A549 (cell line): ENCODE data around the gene ATP8A1. TPM values are rescaled to one million over a fixed set of nuclear protein-coding genes. Genes with fewer than 3 reads are reported as not detected.

ENCODE experiments used
- ATAC-seq, 2 experiments: fragments of 200-7000 bp in 1 of 2; fragments of >200 bp in 1 of 2; cut with Nextera tagmentation in 1 of 2; cut with Tn5 transposase in 1 of 2; 3 replicates each; pipeline versions ENCODE4 v1.8.0 to v1.9.1; 2018 to 2020; ENCODE audit warnings: mild to moderate bottlenecking in 1 of 2, moderate library complexity in 1 of 2
- CTCF ChIA-PET: fragments of 300-600 bp; sonication (Branson Sonifier 250); formaldehyde crosslinking; extraction: SDS; loops from one replicate; lab custom pipeline; 2021; ENCODE audit warnings: antibody characterized with exemption, inconsistent platforms; lab: Yijun Ruan, JAX
- POLR2A ChIA-PET: fragments of 350-600 bp; formaldehyde crosslinking; extraction: SDS; loops from one replicate; lab custom pipeline; 2021; ENCODE audit warnings: antibody characterized with exemption, inconsistent platforms; lab: Yijun Ruan, JAX
- DNase-seq, 2 experiments: peaks; one replicate each; pipeline versions ENCODE4 v3.0.0 to v3.0.0-alpha.2; 2011 to 2016; ENCODE audit warnings: low read depth in 1 of 2, low spot score in 1 of 2
- FAIRE-seq: peaks from 2 replicates; lab custom pipeline; 2011; peaks lifted over from hg19 to GRCh38; lab: Jason Lieb, UNC
- H3K27ac ChIP-seq, 2 experiments: fragments of >200 bp; sonication (Bioruptor Twin); formaldehyde crosslinking; 3 replicates each; pipeline ENCODE4 v1.5.1; 2016 to 2017
- H3K4me1 ChIP-seq: fragments of >200 bp; sonication (Bioruptor Twin); formaldehyde crosslinking; 3 replicates; pipeline ENCODE4 v1.6.1; 2016
- H3K4me2 ChIP-seq: fragments of >200 bp; sonication (Bioruptor Twin); formaldehyde crosslinking; 3 replicates; pipeline ENCODE4 v1.6.1; 2016
- H3K4me3 ChIP-seq: fragments of >200 bp; sonication (Bioruptor Twin); formaldehyde crosslinking; 3 replicates; pipeline ENCODE4 v1.5.1; 2016
- H3K9me3 ChIP-seq: fragments of >200 bp; sonication (Bioruptor Twin); formaldehyde crosslinking; 3 replicates; pipeline ENCODE4 v1.6.1; 2016
- BHLHE40 ChIP-seq: IDR thresholded peaks from 2 replicates; pipeline ENCODE4 v1.6.1; 2012; ENCODE audit warnings: low read depth, low read length, inconsistent platforms
- CTCF ChIP-seq: fragments of >200 bp; sonication (Bioruptor Twin); formaldehyde crosslinking; IDR thresholded peaks from 3 replicates; pipeline ENCODE4 v1.5.1; 2016
- EHF ChIP-seq: fragments of 250-450 bp; sonication (Bioruptor Pico); IDR thresholded peaks from 2 replicates; pipeline ENCODE4 v1.5.0; 2020; ENCODE audit warnings: mild to moderate bottlenecking
- EHMT2 ChIP-seq: fragments of 200-600 bp; sonication (generic); IDR thresholded peaks from 2 replicates; pipeline ENCODE4 v1.6.1; 2016; ENCODE audit warnings: antibody characterized with exemption, low read depth, mild to moderate bottlenecking, moderate library complexity
- EP300 ChIP-seq, 2 experiments: fragments of >200 bp; sonication (Bioruptor Twin); formaldehyde crosslinking; IDR thresholded peaks; 2 replicates in 1 of 2; 3 replicates in 1 of 2; pipeline ENCODE4 v1.6.1; 2016 to 2017
- ESRRA ChIP-seq: fragments of 150-350 bp; IDR thresholded peaks from 2 replicates; pipeline ENCODE4 v1.6.1; 2014; ENCODE audit warnings: mild to moderate bottlenecking, low read length, borderline replicate concordance
- FOSL2 ChIP-seq, 2 experiments: fragments of 450-650 bp in 1 of 2; fragments of >200 bp in 1 of 2; sonication (Bioruptor Twin) in 1 of 2; formaldehyde crosslinking; IDR thresholded peaks; 2 replicates each; pipeline versions ENCODE4 v1.5.0 to v1.6.1; 2016 to 2020; ENCODE audit warnings: mild to moderate bottlenecking in 1 of 2, moderate library complexity in 1 of 2
- GATA3 ChIP-seq: IDR thresholded peaks from 2 replicates; pipeline ENCODE4 v1.6.1; 2012; ENCODE audit warnings: borderline replicate concordance
- HDAC2 ChIP-seq: fragments of 200-600 bp; sonication (generic); IDR thresholded peaks from 2 replicates; pipeline ENCODE4 v1.6.1; 2016
- HES2 ChIP-seq: fragments of >200 bp; sonication (Bioruptor Twin); formaldehyde crosslinking; IDR thresholded peaks from 2 replicates; pipeline ENCODE4 v1.6.1; 2016
- JUN ChIP-seq, 2 experiments: fragments of >200 bp; sonication (Bioruptor Twin); formaldehyde crosslinking; IDR thresholded peaks; 2 replicates in 1 of 2; 3 replicates in 1 of 2; pipeline ENCODE4 v1.6.1; 2016 to 2017
- JUNB ChIP-seq: fragments of >200 bp; sonication (Bioruptor Twin); formaldehyde crosslinking; IDR thresholded peaks from 2 replicates; pipeline ENCODE4 v1.6.1; 2016
- KDM1A ChIP-seq: fragments of 200-600 bp; sonication (generic); IDR thresholded peaks from 2 replicates; pipeline ENCODE4 v1.6.1; 2016; ENCODE audit warnings: low read depth, mild to moderate bottlenecking
- MAZ ChIP-seq: fragments of 150-350 bp; IDR thresholded peaks from 2 replicates; pipeline ENCODE4 v1.6.1; 2014; ENCODE audit warnings: antibody characterized with exemption, low read depth, low read length, borderline replicate concordance
- NFE2L2 ChIP-seq: fragments of 150-350 bp; conservative IDR thresholded peaks from 2 replicates; pipeline ENCODE4 v1.6.1; 2014; ENCODE audit warnings: low read length
- NPAS2 ChIP-seq: fragments of 250-450 bp; sonication (Bioruptor Pico); IDR thresholded peaks from 2 replicates; pipeline ENCODE4 v1.8.0; 2022; ENCODE audit warnings: mild to moderate bottlenecking, moderate library complexity, borderline replicate concordance
- NR3C1 ChIP-seq: fragments of >200 bp; sonication (Bioruptor Twin); formaldehyde crosslinking; IDR thresholded peaks from 3 replicates; pipeline ENCODE4 v1.6.1; 2017
- POLR2A ChIP-seq: IDR thresholded peaks from 2 replicates; pipeline ENCODE4 v1.6.1; 2012; ENCODE audit warnings: mild to moderate bottlenecking, low read length
- RCOR1 ChIP-seq: fragments of 150-350 bp; IDR thresholded peaks from 2 replicates; pipeline ENCODE4 v1.6.1; 2014; ENCODE audit warnings: antibody characterized with exemption, low read length, low read depth
- RNF2 ChIP-seq: fragments of 200-600 bp; sonication (generic); IDR thresholded peaks from 2 replicates; pipeline ENCODE4 v1.6.1; 2016; ENCODE audit warnings: low read depth, mild to moderate bottlenecking, antibody characterized with exemption, moderate library complexity, borderline replicate concordance
- SMC3 ChIP-seq: fragments of >200 bp; sonication (Bioruptor Twin); formaldehyde crosslinking; IDR thresholded peaks from 3 replicates; pipeline ENCODE4 v1.6.1; 2018; ENCODE audit warnings: inconsistent platforms
- SREBF2 ChIP-seq: fragments of 450-650 bp; IDR thresholded peaks from 2 replicates; pipeline ENCODE4 v1.6.1; 2014; ENCODE audit warnings: mild to moderate bottlenecking, moderate library complexity
- TFCP2L1 ChIP-seq: fragments of 250-450 bp; sonication (Bioruptor Pico); IDR thresholded peaks from 2 replicates; pipeline ENCODE4 v1.5.0; 2021; ENCODE audit warnings: mild to moderate bottlenecking
- TP53 ChIP-seq: fragments of 250-450 bp; sonication (Bioruptor Pico); IDR thresholded peaks from 2 replicates; pipeline ENCODE4 v1.5.0; 2021; ENCODE audit warnings: mild to moderate bottlenecking, moderate library complexity
- ZC3H11A ChIP-seq: fragments of 450-650 bp; IDR thresholded peaks from 2 replicates; pipeline ENCODE4 v1.6.1; 2014; ENCODE audit warnings: antibody characterized with exemption, mild to moderate bottlenecking
- ZSCAN20 ChIP-seq: fragments of 250-450 bp; sonication (Bioruptor Pico); IDR thresholded peaks from 2 replicates; pipeline ENCODE4 v1.8.0; 2022; ENCODE audit warnings: mild to moderate bottlenecking, moderate library complexity
- WGBS: methylation state at CpG from one replicate; pipeline ENCODE4 v1.1.6; 2017; ENCODE audit errors: missing lambda C conversion rate; 5-methylcytosine and 5-hydroxymethylcytosine counted together
- polyA plus RNA-seq, 4 experiments: library from polyadenylated mRNA; depleted of rRNA in 3 of 4; stranded (reverse); fragments of >200 nt; fragmentation: RNase III in 1 of 4; extraction: RNeasy Plus Mini Kit Qiagen cat#74134 plus additional on column Dnase treatment in 1 of 4; gene quantifications; 2 replicates in 3 of 4; 3 replicates in 1 of 4; pipeline ENCODE4 v1.2.3, GENCODE V29; 2011 to 2017
- TF ChIP-seq, protein P1 (sequence below): fragments of 250-450 bp; sonication (Bioruptor Pico); IDR thresholded peaks from 2 replicates; pipeline ENCODE4 v1.5.0; 2021; ENCODE audit warnings: mild to moderate bottlenecking, moderate library complexity, borderline replicate concordance
- TF ChIP-seq, protein P2 (sequence below): IDR thresholded peaks from 2 replicates; pipeline ENCODE4 v1.6.1; 2012; ENCODE audit warnings: low read depth, borderline replicate concordance
- TF ChIP-seq, protein P3 (sequence below): fragments of 200-600 bp; sonication (generic); IDR thresholded peaks from 2 replicates; pipeline ENCODE4 v1.6.1; 2016; ENCODE audit warnings: antibody characterized with exemption, mild to moderate bottlenecking, moderate library complexity

The ATP8A1 gene
- polyA plus RNA-seq, 2 of the 4 experiments (the other 2 are of a cell fraction): 0.06 to 0.25 TPM

- Histone ChIP-seq H3K4me3 (no peak overlapping the region), H3K27ac (no peak overlapping the region), H3K4me1 (no peaks in the 10 kb centered on the region), H3K4me2 (no peak overlapping the region)
- POLR2A ChIA-PET: no interaction called here
- no peak for FAIRE-seq
- DNase-seq: no peak
- 16% methylated on average over 1 of the region's 1 CpG for WGBS
- TF ChIP-seq FOSL2 (IDR thresholded peaks at IDR 0.05) (no peak), FOSL2 (CRISPR knock-in tag; IDR thresholded peaks at IDR 0.05) (no peak), EHF (no peak), ESRRA (no peak), BHLHE40 (no peak), RNF2 (no peak), HES2 (no peak), JUN (IDR thresholded peaks at IDR 0.05) (no peak), TFCP2L1 (CRISPR knock-in tag) (no peak), EP300 (IDR thresholded peaks at IDR 0.05) (no peak), JUNB (no peak), MAZ (no peak), NFE2L2 (no peak), KDM1A (no peak), HDAC2 (no peak), SREBF2 (no peak), TP53 (CRISPR knock-in tag) (no peak)
- TF ChIP-seq, protein P1, sequence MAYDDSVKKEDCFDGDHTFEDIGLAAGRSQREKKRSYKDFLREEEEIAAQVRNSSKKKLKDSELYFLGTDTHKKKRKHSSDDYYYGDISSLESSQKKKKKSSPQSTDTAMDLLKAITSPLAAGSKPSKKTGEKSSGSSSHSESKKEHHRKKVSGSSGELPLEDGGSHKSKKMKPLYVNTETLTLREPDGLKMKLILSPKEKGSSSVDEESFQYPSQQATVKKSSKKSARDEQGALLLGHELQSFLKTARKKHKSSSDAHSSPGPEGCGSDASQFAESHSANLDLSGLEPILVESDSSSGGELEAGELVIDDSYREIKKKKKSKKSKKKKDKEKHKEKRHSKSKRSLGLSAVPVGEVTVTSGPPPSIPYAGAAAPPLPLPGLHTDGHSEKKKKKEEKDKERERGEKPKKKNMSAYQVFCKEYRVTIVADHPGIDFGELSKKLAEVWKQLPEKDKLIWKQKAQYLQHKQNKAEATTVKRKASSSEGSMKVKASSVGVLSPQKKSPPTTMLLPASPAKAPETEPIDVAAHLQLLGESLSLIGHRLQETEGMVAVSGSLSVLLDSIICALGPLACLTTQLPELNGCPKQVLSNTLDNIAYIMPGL (CRISPR knock-in tag): no peak
- TF ChIP-seq, protein P2, sequence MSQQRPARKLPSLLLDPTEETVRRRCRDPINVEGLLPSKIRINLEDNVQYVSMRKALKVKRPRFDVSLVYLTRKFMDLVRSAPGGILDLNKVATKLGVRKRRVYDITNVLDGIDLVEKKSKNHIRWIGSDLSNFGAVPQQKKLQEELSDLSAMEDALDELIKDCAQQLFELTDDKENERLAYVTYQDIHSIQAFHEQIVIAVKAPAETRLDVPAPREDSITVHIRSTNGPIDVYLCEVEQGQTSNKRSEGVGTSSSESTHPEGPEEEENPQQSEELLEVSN: no peak
- TF ChIP-seq, all 56 proteins: peak for 0
- CTCF ChIA-PET: no interaction called here
- H3K9me3 ChIP-seq: no peaks in the 10 kb centered on the region
- no peak for ATAC-seq
Measured at GRCh38 chr4:42549896-42550295, 107.0 kb downstream of the ATP8A1 start.

DNA sequence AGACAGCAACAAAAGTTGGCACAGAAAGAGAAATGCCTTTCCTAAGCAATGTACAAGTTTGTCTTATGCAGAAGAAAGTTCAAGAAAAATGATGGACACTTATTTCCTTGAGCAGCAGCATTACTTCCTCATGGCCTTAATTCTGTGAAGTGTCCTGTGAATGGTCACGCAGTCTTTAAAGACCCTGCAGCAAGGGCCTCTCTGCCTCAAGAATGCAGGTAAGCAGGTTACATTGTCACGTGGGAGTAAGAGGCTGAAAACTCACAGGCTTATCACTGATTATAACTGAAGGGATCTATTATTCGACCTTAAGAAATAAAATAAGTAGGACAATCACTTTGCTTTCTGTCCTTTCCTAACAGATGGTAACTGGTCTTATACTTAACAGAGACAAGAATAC, 109.1 kb downstream of the ATP8A1 start:
- no peak overlapping the region for H3K27ac ChIP-seq
- TF ChIP-seq NFE2L2: no peak
- no peak for TF ChIP-seq ESRRA
- TF ChIP-seq EHMT2: no peak
- TF ChIP-seq CTCF: no peak
- no peak for TF ChIP-seq ZC3H11A
- ChIA-PET POLR2A (no interaction called here), CTCF (no interaction called here)
- FAIRE-seq: no peak
- H3K4me2 ChIP-seq: no peak overlapping the region
- no peaks in the 10 kb centered on the region for H3K4me1 ChIP-seq
- no peak overlapping the region for H3K4me3 ChIP-seq
- 24% methylated on average over 3 of the region's 3 CpGs for WGBS
- DNase-seq: no peak
- no peak for ATAC-seq
- H3K9me3 ChIP-seq: no peaks in the 10 kb centered on the region

- no peaks in the 10 kb centered on the region for H3K4me1 ChIP-seq
- no peak overlapping the region for H3K27ac ChIP-seq
- H3K9me3 ChIP-seq: no peaks in the 10 kb centered on the region
- POLR2A ChIA-PET: no interaction called here
- TF ChIP-seq GATA3: no peak
- TF ChIP-seq SMC3: no peak
- no peak for TF ChIP-seq NPAS2
- TF ChIP-seq RNF2: no peak
- no peak for TF ChIP-seq POLR2A
- TF ChIP-seq HDAC2: no peak
- TF ChIP-seq, protein P3, sequence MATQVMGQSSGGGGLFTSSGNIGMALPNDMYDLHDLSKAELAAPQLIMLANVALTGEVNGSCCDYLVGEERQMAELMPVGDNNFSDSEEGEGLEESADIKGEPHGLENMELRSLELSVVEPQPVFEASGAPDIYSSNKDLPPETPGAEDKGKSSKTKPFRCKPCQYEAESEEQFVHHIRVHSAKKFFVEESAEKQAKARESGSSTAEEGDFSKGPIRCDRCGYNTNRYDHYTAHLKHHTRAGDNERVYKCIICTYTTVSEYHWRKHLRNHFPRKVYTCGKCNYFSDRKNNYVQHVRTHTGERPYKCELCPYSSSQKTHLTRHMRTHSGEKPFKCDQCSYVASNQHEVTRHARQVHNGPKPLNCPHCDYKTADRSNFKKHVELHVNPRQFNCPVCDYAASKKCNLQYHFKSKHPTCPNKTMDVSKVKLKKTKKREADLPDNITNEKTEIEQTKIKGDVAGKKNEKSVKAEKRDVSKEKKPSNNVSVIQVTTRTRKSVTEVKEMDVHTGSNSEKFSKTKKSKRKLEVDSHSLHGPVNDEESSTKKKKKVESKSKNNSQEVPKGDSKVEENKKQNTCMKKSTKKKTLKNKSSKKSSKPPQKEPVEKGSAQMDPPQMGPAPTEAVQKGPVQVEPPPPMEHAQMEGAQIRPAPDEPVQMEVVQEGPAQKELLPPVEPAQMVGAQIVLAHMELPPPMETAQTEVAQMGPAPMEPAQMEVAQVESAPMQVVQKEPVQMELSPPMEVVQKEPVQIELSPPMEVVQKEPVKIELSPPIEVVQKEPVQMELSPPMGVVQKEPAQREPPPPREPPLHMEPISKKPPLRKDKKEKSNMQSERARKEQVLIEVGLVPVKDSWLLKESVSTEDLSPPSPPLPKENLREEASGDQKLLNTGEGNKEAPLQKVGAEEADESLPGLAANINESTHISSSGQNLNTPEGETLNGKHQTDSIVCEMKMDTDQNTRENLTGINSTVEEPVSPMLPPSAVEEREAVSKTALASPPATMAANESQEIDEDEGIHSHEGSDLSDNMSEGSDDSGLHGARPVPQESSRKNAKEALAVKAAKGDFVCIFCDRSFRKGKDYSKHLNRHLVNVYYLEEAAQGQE: no peak
- no peak for TF ChIP-seq RCOR1
- TF ChIP-seq NR3C1: no peak
- TF ChIP-seq ZSCAN20 (CRISPR knock-in tag): no peak
- FAIRE-seq (no peak), ATAC-seq (no peak), DNase-seq (no peak)
- H3K4me3 ChIP-seq: no peak overlapping the region
- 82% methylated on average over 2 of the region's 2 CpGs for WGBS
- no peak overlapping the region for H3K4me2 ChIP-seq
- CTCF ChIA-PET: no interaction called here
Measured at GRCh38 chr4:42543762-42544161, 113.1 kb downstream of the ATP8A1 start.
